ENCODE measurements around the gene DTX4.

DTX4 gene

GRCh38 chr11:59197991-59198390 lies 26.1 kb downstream of the DTX4 start:
- TF ChIP-seq CTCF (IDR thresholded peaks at IDR 0.05): no peak

- no peak for TF ChIP-seq CTCF (IDR thresholded peaks at IDR 0.05)
These were observed 26.8 kb downstream of the DTX4 start for GRCh38 chr11:59198726-59199125.

- no peak for TF ChIP-seq CTCF (IDR thresholded peaks at IDR 0.05)
These were observed 27.9 kb downstream of the DTX4 start for GRCh38 chr11:59199546-59200422.

GRCh38 chr11:59200423-59200746 lies 28.5 kb downstream of the DTX4 start:
- TF ChIP-seq CTCF (IDR thresholded peaks at IDR 0.05): no peak

GRCh38 chr11:59201353-59201752 lies 29.4 kb downstream of the DTX4 start:
- 0 out of 2 replicates have a peak, but pooled peaks have one; percentile 26 for TF ChIP-seq CTCF (IDR thresholded peaks at IDR 0.05)

- no peak for TF ChIP-seq CTCF (IDR thresholded peaks at IDR 0.05)
These were observed 32.8 kb downstream of the DTX4 start for GRCh38 chr11:59204746-59205145.

GRCh38 chr11:59205648-59206047 lies 33.7 kb downstream of the DTX4 start:
- TF ChIP-seq CTCF (IDR thresholded peaks at IDR 0.05): no peak
